ENCODE measurements around the gene SLC29A4. TPM values are rescaled to one million over a fixed set of nuclear protein-coding genes. Genes with fewer than 3 reads are reported as not detected.

SLC29A4 gene
- total RNA-seq, 1 experiment from 2014 or later = 24.5 TPM

- no peak for TF ChIP-seq FOSL1 (IDR thresholded peaks at IDR 0.05; ENCODE audit: low read depth)
Observed at GRCh38 chr7:5237286-5237685, 45.5 kb upstream of the SLC29A4 start (continued).

DNA sequence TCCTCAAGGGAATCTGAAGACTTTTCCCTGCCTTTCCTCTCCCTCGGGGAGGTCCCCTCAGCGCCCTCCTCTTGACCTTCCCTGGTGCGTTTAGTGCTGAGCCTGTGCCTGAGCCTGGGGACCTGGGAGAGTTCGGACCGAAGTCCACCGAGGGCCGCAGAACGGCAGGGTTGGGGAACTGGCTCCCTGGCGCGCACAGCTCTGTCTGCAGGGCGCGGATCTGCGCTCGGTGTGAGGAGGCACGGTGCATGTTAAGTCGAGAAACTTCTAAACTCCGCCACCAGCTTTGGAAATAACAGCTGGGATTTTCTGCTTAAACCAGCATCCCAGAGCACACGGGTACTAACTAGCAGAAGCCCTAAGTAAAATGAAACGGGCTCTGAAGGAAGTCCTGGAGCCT is 44.2 kb upstream of the SLC29A4 start:
- H3K4me1 ChIP-seq (ENCODE audit: control insufficient read depth in 1 of 2, insufficient read depth in 2 of 2, low read length in 2 of 2) = peaks cover 9 to 32% of the 10 kb centered on the region in 2 experiments
- no peak overlapping the region for H3K27ac ChIP-seq (ENCODE audit: low read depth, low read length)
- no TSS peak for BruUV-seq (replicated peaks)
- H4K20me1 ChIP-seq (ENCODE audit: insufficient read depth) = no peaks in the 10 kb centered on the region
- intact Hi-C loops (cut with micrococcal nuclease) = no loop called here
- H3K4me3 ChIP-seq (replicated peaks in 1 of 2; ENCODE audit: low read depth in 1 of 2, low read length in 2 of 2) = no peak overlapping the region
- no peak overlapping the region for H3K9ac ChIP-seq (ENCODE audit: low read length)
- RAD21 ChIA-PET (ENCODE audit: low non-redundant PET in 1 of 2, low total read pairs in 2 of 2, uncharacterized antibody in 2 of 2, unreplicated experiment in 2 of 2) = no interaction called here
- CTCF ChIA-PET = no interaction called here
- DNase-seq (ENCODE audit: low read depth, low spot score) (no peak), ATAC-seq (no peak)
- H2AFZ ChIP-seq (ENCODE audit: low read depth, low read length, poor library complexity, severe bottlenecking) = no peak overlapping the region
- H3K9me3 ChIP-seq (ENCODE audit: control insufficient read depth in 1 of 2, insufficient read depth in 1 of 2, low read depth in 1 of 2, low read length in 2 of 2) = no peaks in the 10 kb centered on the region
- H3K27me3 ChIP-seq (ENCODE audit: insufficient read depth, low read length) = no peaks in the 10 kb centered on the region
- TF ChIP-seq POLR2A (IDR thresholded peaks at IDR 0.05; ENCODE audit: borderline replicate concordance, extremely low read depth, insufficient read depth, insufficient read length) (no peak), CTCF (IDR thresholded peaks at IDR 0.05 in 2 of 3, conservative IDR thresholded peaks at IDR 0.05 in 1 of 3; ENCODE audit: borderline replicate concordance in 1 of 3, insufficient read depth in 1 of 3, low read depth in 2 of 3, low read length in 2 of 3) (no peak), CBX3 (IDR thresholded peaks at IDR 0.05; ENCODE audit: low read depth) (no peak), ATF3 (IDR thresholded peaks at IDR 0.05) (no peak), EZH2phosphoT487 (IDR thresholded peaks at IDR 0.05; ENCODE audit: borderline replicate concordance) (no peak), ZFX (IDR thresholded peaks at IDR 0.05) (no peak), FOSL1 (IDR thresholded peaks at IDR 0.05; ENCODE audit: low read depth) (no peak), REST (IDR thresholded peaks at IDR 0.05; ENCODE audit: low read depth) (no peak), POLR2AphosphoS5 (IDR thresholded peaks at IDR 0.05; ENCODE audit: low read depth, low read length) (no peak), SRF (IDR thresholded peaks at IDR 0.05; ENCODE audit: low read depth) (no peak), ELF1 (IDR thresholded peaks at IDR 0.05; ENCODE audit: borderline replicate concordance, low read depth) (no peak), ZNF274 (IDR thresholded peaks at IDR 0.05; ENCODE audit: low read depth, low read length) (no peak), RAD21 (IDR thresholded peaks at IDR 0.05; ENCODE audit: low read depth) (no peak), TCF7L2 (IDR thresholded peaks at IDR 0.05; ENCODE audit: borderline replicate concordance, extremely low read depth, insufficient read depth, insufficient read length) (no peak)
- TF ChIP-seq, protein P1, sequence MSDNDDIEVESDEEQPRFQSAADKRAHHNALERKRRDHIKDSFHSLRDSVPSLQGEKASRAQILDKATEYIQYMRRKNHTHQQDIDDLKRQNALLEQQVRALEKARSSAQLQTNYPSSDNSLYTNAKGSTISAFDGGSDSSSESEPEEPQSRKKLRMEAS (IDR thresholded peaks at IDR 0.05) = no peak
- TF ChIP-seq, protein P2, sequence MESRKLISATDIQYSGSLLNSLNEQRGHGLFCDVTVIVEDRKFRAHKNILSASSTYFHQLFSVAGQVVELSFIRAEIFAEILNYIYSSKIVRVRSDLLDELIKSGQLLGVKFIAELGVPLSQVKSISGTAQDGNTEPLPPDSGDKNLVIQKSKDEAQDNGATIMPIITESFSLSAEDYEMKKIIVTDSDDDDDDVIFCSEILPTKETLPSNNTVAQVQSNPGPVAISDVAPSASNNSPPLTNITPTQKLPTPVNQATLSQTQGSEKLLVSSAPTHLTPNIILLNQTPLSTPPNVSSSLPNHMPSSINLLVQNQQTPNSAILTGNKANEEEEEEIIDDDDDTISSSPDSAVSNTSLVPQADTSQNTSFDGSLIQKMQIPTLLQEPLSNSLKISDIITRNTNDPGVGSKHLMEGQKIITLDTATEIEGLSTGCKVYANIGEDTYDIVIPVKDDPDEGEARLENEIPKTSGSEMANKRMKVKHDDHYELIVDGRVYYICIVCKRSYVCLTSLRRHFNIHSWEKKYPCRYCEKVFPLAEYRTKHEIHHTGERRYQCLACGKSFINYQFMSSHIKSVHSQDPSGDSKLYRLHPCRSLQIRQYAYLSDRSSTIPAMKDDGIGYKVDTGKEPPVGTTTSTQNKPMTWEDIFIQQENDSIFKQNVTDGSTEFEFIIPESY (IDR thresholded peaks at IDR 0.05; ENCODE audit: extremely low read depth, insufficient replicate concordance, low read length) = no peak
- H3K9me2 ChIP-seq (ENCODE audit: insufficient read depth) = no peaks in the 10 kb centered on the region
- H3K4me2 ChIP-seq (ENCODE audit: low read length) = no peak overlapping the region
- POLR2A ChIA-PET = no interaction called here
- H3K36me3 ChIP-seq (ENCODE audit: control insufficient read depth in 1 of 2, insufficient read depth in 2 of 2, low read length in 2 of 2) = no peaks in the 10 kb centered on the region
- H3K79me2 ChIP-seq (ENCODE audit: insufficient read depth, low read length) = no peaks in the 10 kb centered on the region
